ENCODE measurements around the gene TCF7L2.

Gene TCF7L2

DNA sequence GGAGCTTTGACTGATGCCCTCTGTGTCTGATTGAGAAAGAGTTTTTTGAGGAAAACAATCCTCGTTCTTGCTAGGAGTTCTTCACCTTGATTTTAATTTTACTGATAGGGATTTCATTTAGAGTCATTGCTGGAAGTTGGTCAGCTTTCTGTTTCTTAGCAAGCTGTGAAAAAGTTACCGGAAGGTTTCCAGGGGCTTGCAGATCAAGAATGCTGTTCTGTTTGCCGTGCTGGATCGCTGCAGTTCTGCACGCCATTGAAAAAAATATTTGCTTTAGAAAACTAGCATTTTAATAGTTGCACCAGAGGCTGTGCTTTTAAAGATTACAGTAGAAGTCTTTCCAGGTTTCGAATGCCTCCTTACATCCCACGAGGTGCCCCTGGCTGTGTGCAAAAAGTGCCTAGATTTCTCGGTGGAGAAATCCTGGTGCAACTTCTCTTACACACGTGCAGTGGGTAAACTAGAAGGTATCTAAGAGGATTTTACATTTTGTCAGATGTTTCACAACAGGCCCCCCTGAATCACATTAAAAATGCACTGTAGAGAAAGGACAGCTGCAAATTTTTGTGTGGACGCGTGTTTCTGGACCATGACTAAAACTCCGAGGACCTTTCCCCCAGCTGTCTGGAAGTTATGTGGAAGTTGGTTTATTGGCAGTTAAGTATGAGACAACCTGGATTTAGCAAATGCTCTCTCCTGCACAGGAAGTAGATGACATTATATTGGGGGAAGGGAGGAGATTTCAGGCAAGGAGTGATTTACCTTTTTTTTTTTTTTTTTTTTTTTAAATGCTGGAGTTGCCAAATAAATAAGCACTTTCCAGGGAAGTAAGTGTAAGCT lies 5.8 kb downstream of the TCF7L2 start:
- H3K36me3 ChIP-seq (ENCODE audit: control insufficient read depth, insufficient read depth, low read length), result peaks cover 6% of the 10 kb centered on the region
- H3K4me1 ChIP-seq (ENCODE audit: control insufficient read depth, insufficient read depth, low read length, poor library complexity, severe bottlenecking), result peaks cover 67% of the 10 kb centered on the region
- H3K9me3 ChIP-seq (ENCODE audit: control insufficient read depth, low read length), result no peaks in the 10 kb centered on the region
- peak overlapping the region; percentile 24 for H3K4me3 ChIP-seq (ENCODE audit: extremely low read depth, insufficient read depth, low read length, poor library complexity, severe bottlenecking)
- WGBS, 2 experiments (ENCODE audit: insufficient coverage in 2 of 2), result 10% methylated on average over 7 to 9 of the region's 12 CpGs
- H3K27ac ChIP-seq (ENCODE audit: low read depth, low read length, severe bottlenecking), result peak overlapping the region; percentile 75

DNA sequence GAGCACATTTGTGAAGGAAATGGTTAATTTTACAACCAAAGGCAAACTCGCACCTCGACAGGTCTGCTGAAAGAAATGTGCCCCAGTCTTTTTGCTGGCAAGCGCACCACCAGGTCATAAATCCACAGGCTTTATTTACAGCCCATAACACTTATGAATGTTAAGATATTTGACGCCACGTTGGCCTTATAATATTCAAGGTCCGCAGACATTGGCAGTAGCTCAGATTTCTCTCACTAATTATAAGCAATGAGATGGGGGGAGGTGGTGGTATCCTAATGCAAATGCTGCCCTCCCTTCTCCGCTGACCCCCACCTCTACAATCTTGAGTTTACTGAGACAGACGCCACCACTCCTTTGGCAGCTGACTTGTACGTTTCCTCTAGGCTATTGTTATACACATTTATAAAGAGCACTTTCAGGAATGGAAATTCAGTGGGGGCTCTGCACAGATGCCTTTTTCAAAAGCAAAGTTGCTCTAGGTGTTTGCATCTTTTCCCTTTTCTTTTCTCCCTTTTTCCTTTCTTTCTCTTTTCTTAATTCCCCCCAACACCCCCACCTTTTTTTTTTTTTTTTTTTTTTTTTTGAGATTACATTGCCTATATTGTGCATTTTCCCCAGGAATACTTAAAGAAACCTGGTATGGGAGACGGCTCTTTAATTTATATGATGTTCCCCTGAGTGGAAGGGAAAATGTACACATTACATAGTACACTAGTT lies 6.7 kb downstream of the TCF7L2 start:
- H3K4me1 ChIP-seq (ENCODE audit: control insufficient read depth, insufficient read depth, low read length, poor library complexity, severe bottlenecking), result peaks cover 73% of the 10 kb centered on the region
- H3K9me3 ChIP-seq (ENCODE audit: control insufficient read depth, low read length), result no peaks in the 10 kb centered on the region
- no peak overlapping the region for H3K4me3 ChIP-seq (ENCODE audit: extremely low read depth, insufficient read depth, low read length, poor library complexity, severe bottlenecking)
- H3K36me3 ChIP-seq (ENCODE audit: control insufficient read depth, insufficient read depth, low read length), result peaks cover 11% of the 10 kb centered on the region
- WGBS, 2 experiments (ENCODE audit: insufficient coverage in 2 of 2), result 24 to 60% methylated on average over 1 to 4 of the region's 10 CpGs
- H3K27ac ChIP-seq (ENCODE audit: low read depth, low read length, severe bottlenecking), result peak overlapping the region; percentile 73

DNA sequence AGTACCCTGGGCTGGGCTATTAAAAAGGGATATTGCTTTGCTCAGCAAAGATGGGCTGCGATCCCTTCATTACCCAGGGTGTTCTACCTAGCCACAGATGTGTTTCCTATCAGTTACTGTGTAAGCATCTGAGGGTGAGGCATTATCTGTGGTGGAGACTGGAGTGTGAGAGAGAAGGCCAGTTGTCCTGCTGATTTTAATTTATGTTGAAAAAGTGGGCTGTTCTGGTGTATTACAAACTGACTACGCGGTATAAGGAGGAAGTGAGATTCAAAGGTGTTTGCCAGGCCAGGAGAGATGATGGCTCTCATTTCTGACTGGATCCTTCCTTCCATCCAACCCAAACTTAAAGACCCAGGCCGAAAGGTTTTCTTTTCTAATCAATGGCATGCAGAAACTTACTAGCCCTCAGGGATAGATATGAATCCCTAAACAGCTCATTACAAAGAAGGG lies 7.6 kb downstream of the TCF7L2 start:
- H3K4me3 ChIP-seq (ENCODE audit: extremely low read depth, insufficient read depth, low read length, poor library complexity, severe bottlenecking), result peak overlapping the region; percentile 12
- H3K27ac ChIP-seq (ENCODE audit: low read depth, low read length, severe bottlenecking), result peak overlapping the region; percentile 73
- peaks cover 17% of the 10 kb centered on the region for H3K36me3 ChIP-seq (ENCODE audit: control insufficient read depth, insufficient read depth, low read length)
- H3K4me1 ChIP-seq (ENCODE audit: control insufficient read depth, insufficient read depth, low read length, poor library complexity, severe bottlenecking), result peaks cover 81% of the 10 kb centered on the region
- H3K9me3 ChIP-seq (ENCODE audit: control insufficient read depth, low read length), result no peaks in the 10 kb centered on the region
- 40 to 43% methylated on average over 1 of the region's 4 CpGs for WGBS, 2 experiments (ENCODE audit: insufficient coverage in 2 of 2)

DNA sequence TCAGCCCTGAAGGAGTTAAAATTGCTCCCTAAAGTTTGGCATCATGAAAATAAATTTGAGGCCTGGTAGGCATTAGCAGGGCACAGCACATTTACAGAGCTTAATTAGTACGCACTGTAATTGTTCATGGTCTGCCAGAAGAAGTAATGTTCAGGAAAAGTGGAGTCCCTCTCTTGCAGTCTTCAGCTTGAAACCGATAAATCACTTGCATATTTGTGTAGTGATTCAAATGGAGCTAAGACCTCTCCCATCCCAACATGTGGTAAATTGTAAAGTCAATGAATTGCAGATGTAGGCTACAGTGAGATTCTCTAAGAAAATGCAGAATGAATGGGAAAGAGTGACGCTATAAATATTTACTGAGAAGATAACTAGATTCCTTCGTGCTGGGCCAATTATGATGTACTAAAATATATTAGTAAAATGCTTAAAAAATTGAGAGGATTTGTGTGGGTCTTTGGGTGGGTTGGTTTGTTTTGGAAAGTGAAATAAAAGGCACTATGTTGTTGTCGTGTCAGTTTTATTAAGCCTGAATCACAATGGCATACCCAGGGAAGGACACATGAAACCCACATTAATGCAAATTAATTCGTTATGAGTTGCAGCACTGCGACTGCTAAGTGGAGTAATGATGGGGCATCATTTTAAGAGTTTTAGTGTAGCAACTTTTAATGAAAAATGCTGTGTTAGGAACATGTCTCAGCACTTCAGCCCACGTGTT lies 8.4 kb downstream of the TCF7L2 start:
- peaks cover 19% of the 10 kb centered on the region for H3K36me3 ChIP-seq (ENCODE audit: control insufficient read depth, insufficient read depth, low read length)
- peak overlapping the region; percentile 73 for H3K27ac ChIP-seq (ENCODE audit: low read depth, low read length, severe bottlenecking)
- WGBS, 2 experiments (ENCODE audit: insufficient coverage in 2 of 2), result 32 to 35% methylated on average over 5 to 6 of the region's 8 CpGs
- H3K4me1 ChIP-seq (ENCODE audit: control insufficient read depth, insufficient read depth, low read length, poor library complexity, severe bottlenecking), result peaks cover 88% of the 10 kb centered on the region
- H3K9me3 ChIP-seq (ENCODE audit: control insufficient read depth, low read length), result no peaks in the 10 kb centered on the region
- peak overlapping the region; percentile 12 for H3K4me3 ChIP-seq (ENCODE audit: extremely low read depth, insufficient read depth, low read length, poor library complexity, severe bottlenecking)

DNA sequence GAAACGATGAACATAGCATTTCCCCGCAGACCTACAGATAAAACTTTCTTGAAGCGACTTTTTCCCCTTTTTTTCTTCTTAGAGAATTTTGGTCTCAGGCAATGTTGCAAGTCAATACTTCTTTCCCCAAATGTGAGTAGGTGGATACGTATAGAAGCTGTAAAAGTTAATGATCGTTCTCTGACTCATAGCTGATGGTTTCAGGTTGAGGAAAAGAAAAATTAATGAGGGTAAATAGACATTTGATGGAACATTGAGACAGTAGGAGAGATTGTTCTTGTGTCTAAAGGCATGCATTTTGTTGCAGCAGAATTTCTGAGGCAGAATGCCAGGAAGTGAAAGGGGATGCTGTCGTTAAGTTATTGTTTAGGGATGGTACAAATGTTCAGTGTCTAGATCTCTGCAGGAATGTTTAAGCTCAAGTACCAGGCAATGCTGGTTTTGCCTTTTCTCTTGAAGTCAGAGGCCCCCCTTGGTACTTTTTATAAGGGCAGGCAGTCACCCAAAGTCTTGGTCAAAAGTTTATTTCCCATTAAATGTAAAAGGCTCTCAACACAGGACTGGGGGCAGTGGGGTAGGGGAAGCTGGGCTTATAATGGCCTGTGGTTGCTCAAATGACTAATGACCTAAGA lies 9.3 kb downstream of the TCF7L2 start:
- Histone ChIP-seq H3K36me3 (ENCODE audit: control insufficient read depth, insufficient read depth, low read length) (peaks cover 21% of the 10 kb centered on the region), H3K4me1 (ENCODE audit: control insufficient read depth, insufficient read depth, low read length, poor library complexity, severe bottlenecking) (peaks cover 92% of the 10 kb centered on the region), H3K27ac (ENCODE audit: low read depth, low read length, severe bottlenecking) (peak overlapping the region; percentile 73), H3K9me3 (ENCODE audit: control insufficient read depth, low read length) (no peaks in the 10 kb centered on the region), H3K4me3 (ENCODE audit: extremely low read depth, insufficient read depth, low read length, poor library complexity, severe bottlenecking) (no peak overlapping the region)
- 67 to 68% methylated on average over 1 to 4 of the region's 6 CpGs for WGBS, 2 experiments (ENCODE audit: insufficient coverage in 2 of 2)

DNA sequence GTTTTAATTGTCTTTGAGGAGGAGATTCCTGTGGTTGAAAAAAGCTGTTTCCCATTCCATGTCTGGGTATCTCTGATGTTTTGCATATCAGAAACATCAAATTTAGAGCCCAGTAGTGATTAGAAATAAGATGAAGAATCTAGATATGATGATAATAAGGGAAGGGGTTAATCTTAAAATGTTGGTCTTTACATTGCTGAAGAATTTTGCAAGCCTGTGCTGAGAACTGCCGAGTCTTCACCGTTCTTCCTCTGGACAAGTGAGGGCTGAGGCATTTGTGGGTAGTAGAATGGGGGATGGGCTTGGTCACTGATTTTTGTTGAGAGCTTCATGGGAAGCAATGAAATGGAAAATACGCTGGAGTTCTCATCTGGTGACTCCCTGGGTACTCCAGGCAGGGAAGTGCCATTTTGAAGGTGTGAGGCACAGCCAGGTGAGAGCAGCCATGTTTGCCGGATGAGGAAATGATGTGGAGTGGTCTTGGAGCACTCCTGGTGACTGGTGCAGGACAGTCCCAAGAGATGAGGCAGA lies 10.2 kb downstream of the TCF7L2 start:
- peaks cover 93% of the 10 kb centered on the region for H3K4me1 ChIP-seq (ENCODE audit: control insufficient read depth, insufficient read depth, low read length, poor library complexity, severe bottlenecking)
- no peaks in the 10 kb centered on the region for H3K9me3 ChIP-seq (ENCODE audit: control insufficient read depth, low read length)

DNA sequence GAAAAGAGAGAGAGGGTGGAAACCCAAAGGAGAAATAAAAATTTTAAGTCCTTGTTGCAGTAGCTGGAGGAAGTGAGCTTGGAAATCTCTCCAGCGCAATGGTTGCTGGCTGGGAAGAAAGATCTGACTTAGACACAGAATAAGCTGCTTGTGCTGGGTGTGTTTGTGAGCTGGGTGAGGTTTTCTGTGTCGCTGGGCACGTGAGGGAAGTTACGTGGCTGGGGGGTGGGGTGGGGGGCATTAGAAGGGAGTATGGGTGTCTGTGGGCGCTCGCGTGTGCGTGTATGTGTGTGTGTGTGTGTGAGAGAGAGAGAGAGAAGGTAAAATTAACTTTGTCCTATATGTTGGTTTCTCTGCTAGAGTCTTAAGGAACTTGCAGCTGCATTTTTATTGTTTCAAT lies 11.6 kb downstream of the TCF7L2 start:
- WGBS, 2 experiments (ENCODE audit: insufficient coverage in 2 of 2), result 83 to 93% methylated on average over 7 to 8 of the region's 8 CpGs
- Histone ChIP-seq H3K36me3 (ENCODE audit: control insufficient read depth, insufficient read depth, low read length) (peaks cover 37% of the 10 kb centered on the region), H3K27ac (ENCODE audit: low read depth, low read length, severe bottlenecking) (no peak overlapping the region), H3K9me3 (ENCODE audit: control insufficient read depth, low read length) (no peaks in the 10 kb centered on the region), H3K4me1 (ENCODE audit: control insufficient read depth, insufficient read depth, low read length, poor library complexity, severe bottlenecking) (peaks cover 84% of the 10 kb centered on the region), H3K4me3 (ENCODE audit: extremely low read depth, insufficient read depth, low read length, poor library complexity, severe bottlenecking) (no peak overlapping the region)

More for the DNA sequence above, 10.2 kb downstream of the TCF7L2 start:
- H3K27ac ChIP-seq (ENCODE audit: low read depth, low read length, severe bottlenecking), result no peak overlapping the region
- 53 to 85% methylated on average over 4 of the region's 4 CpGs for WGBS, 2 experiments (ENCODE audit: insufficient coverage in 2 of 2)
- peaks cover 30% of the 10 kb centered on the region for H3K36me3 ChIP-seq (ENCODE audit: control insufficient read depth, insufficient read depth, low read length)
- H3K4me3 ChIP-seq (ENCODE audit: extremely low read depth, insufficient read depth, low read length, poor library complexity, severe bottlenecking), result no peak overlapping the region

DNA sequence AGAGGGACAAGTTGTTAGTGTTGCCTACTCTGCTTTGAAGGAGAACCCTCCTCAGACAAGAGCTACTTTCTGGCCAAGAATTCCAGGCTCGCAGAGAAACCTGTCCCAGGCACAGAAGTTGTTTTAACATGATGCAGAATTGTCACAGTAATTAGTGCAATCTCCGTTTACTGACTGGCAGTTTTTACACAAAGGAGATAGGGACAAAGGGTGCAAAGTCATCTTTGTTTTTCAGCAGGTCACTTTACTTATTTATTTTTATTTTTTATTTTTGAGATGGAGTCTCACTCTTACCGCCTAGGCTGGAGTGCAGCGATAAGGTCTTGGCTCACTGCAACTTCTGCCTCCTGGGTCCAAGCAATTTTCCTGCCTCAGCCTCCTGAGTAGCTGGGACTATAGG lies 12.3 kb downstream of the TCF7L2 start:
- peaks cover 81% of the 10 kb centered on the region for H3K4me1 ChIP-seq (ENCODE audit: control insufficient read depth, insufficient read depth, low read length, poor library complexity, severe bottlenecking)
- no peak overlapping the region for H3K27ac ChIP-seq (ENCODE audit: low read depth, low read length, severe bottlenecking)
- H3K36me3 ChIP-seq (ENCODE audit: control insufficient read depth, insufficient read depth, low read length), result peaks cover 41% of the 10 kb centered on the region
- H3K4me3 ChIP-seq (ENCODE audit: extremely low read depth, insufficient read depth, low read length, poor library complexity, severe bottlenecking), result no peak overlapping the region
- no peaks in the 10 kb centered on the region for H3K9me3 ChIP-seq (ENCODE audit: control insufficient read depth, low read length)
- WGBS, 2 experiments (ENCODE audit: insufficient coverage in 2 of 2), result 81 to 100% methylated on average over 2 to 4 of the region's 4 CpGs

DNA sequence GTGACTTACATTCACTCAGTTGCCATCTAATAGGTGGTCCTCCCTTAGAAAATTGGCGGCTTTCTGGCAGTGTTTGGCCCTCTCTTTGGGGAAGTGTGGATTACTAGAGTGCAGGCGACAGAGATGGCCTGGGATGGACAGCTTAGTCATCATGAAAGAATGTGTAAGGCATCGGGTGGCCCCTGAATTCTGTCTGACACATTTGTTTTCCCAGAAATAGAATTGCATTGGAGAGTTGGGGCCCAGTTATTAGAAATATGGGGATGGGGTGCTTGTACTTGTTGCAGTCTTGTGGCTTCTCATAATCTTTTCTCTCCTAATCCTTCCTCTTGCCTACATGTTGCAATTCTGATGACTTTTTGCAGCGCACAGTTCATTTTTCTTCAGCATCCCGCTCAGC lies 13.8 kb downstream of the TCF7L2 start:
- Histone ChIP-seq H3K27ac (ENCODE audit: low read depth, low read length, severe bottlenecking) (peak overlapping the region; percentile 38), H3K4me3 (ENCODE audit: extremely low read depth, insufficient read depth, low read length, poor library complexity, severe bottlenecking) (no peak overlapping the region), H3K4me1 (ENCODE audit: control insufficient read depth, insufficient read depth, low read length, poor library complexity, severe bottlenecking) (peaks cover 66% of the 10 kb centered on the region), H3K36me3 (ENCODE audit: control insufficient read depth, insufficient read depth, low read length) (peaks cover 51% of the 10 kb centered on the region), H3K9me3 (ENCODE audit: control insufficient read depth, low read length) (no peaks in the 10 kb centered on the region)
- 73 to 92% methylated on average over 4 to 5 of the region's 5 CpGs for WGBS, 2 experiments (ENCODE audit: insufficient coverage in 2 of 2)

DNA sequence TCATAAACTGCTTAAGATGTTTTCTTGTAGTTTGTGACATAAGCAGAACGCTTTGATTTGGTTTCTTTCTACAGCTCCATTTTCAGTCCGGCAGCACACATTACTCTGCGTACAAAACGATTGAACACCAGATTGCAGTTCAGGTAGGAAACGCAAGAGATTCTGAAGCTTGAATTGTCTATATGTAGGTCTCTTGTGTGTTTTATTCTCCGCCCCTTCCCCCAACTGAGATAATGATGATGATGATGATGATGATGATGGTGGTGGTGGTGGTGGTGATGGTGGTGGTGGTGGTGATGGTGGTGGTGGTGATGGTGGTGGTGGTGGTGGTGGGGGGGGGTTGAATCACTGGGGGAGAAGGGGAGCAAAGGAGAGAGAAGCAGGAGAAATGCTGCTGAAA lies 14.4 kb downstream of the TCF7L2 start:
- Histone ChIP-seq H3K36me3 (ENCODE audit: control insufficient read depth, insufficient read depth, low read length) (peaks cover 57% of the 10 kb centered on the region), H3K27ac (ENCODE audit: low read depth, low read length, severe bottlenecking) (no peak overlapping the region)
- WGBS, 2 experiments (ENCODE audit: insufficient coverage in 2 of 2), result 96% methylated on average over 4 to 5 of the region's 6 CpGs

More for the DNA sequence above, 14.4 kb downstream of the TCF7L2 start:
- H3K4me3 ChIP-seq (ENCODE audit: extremely low read depth, insufficient read depth, low read length, poor library complexity, severe bottlenecking), result no peak overlapping the region
- H3K4me1 ChIP-seq (ENCODE audit: control insufficient read depth, insufficient read depth, low read length, poor library complexity, severe bottlenecking), result peaks cover 60% of the 10 kb centered on the region
- H3K9me3 ChIP-seq (ENCODE audit: control insufficient read depth, low read length), result no peaks in the 10 kb centered on the region

All from mesodermal cell (in vitro differentiated cells).